Measurements from ENCODE around the gene POPDC2. TPM values are rescaled to one million over a fixed set of nuclear protein-coding genes. Genes with fewer than 3 reads are reported as not detected.
"Not testable (repeated sequence)": the region's sequence is repeated elsewhere in the genome, so short reads cannot be mapped to it uniquely, and the experiment has no call there.

POPDC2 gene
- total and polyA plus RNA-seq, 11 donors: 511 to 1,022 (median 768) TPM

DNA sequence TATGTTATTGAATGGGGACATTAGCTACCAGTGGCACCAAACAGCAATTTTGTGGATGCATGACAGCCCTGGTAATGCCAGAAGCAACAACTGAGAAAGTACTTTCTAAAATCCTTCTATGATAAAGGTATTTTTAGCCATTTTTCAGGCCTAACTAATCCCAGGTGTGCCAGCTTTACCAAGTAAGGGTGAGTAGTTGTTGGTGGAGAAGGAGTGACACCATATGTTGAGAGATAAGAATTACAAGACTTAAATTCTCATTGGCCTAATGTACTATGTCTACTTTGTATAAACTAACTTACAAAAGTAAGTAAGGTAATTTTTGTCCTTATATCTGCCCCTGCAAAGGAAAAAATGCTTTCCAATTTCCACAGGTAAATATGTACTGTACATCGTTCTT is 20.9 kb upstream of the POPDC2 start:
- H3K27ac ChIP-seq: peak overlapping the region in 3 of 12 donors; percentile 12 to 28 (median 26)
- H3K36me3 ChIP-seq: no peaks in the 10 kb centered on the region
- DNase-seq (no peak), ATAC-seq (peak in 1 of 4 donors; percentile 30)
- H3K4me3 ChIP-seq: no peak overlapping the region
- no peaks in the 10 kb centered on the region for H3K9me3 ChIP-seq
- TF ChIP-seq POLR2A (IDR thresholded peaks at IDR 0.05): no peak
- TF ChIP-seq, protein P1, sequence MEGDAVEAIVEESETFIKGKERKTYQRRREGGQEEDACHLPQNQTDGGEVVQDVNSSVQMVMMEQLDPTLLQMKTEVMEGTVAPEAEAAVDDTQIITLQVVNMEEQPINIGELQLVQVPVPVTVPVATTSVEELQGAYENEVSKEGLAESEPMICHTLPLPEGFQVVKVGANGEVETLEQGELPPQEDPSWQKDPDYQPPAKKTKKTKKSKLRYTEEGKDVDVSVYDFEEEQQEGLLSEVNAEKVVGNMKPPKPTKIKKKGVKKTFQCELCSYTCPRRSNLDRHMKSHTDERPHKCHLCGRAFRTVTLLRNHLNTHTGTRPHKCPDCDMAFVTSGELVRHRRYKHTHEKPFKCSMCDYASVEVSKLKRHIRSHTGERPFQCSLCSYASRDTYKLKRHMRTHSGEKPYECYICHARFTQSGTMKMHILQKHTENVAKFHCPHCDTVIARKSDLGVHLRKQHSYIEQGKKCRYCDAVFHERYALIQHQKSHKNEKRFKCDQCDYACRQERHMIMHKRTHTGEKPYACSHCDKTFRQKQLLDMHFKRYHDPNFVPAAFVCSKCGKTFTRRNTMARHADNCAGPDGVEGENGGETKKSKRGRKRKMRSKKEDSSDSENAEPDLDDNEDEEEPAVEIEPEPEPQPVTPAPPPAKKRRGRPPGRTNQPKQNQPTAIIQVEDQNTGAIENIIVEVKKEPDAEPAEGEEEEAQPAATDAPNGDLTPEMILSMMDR (IDR thresholded peaks at IDR 0.05): peak; percentile 40 to 72 (median 58)
- peaks cover 0 to 11% (median 6%) of the 10 kb centered on the region in 12 donors for H3K4me1 ChIP-seq
- WGBS, 4 donors: 43 to 50% (median 46%) methylated on average over 1 of the region's 1 CpG
- intact Hi-C loops (cut with DNase I): loop anchor here in 9 of 10 donors (2.0 to 10.0 kb wide), 11 partner anchors 80 to 799 kb away; partner anchors contain the start of genes TIMMDC1 (in 2 of the 9) and TEX55 (in 1 of the 9)
- no peaks in the 10 kb centered on the region for H3K27me3 ChIP-seq

DNA sequence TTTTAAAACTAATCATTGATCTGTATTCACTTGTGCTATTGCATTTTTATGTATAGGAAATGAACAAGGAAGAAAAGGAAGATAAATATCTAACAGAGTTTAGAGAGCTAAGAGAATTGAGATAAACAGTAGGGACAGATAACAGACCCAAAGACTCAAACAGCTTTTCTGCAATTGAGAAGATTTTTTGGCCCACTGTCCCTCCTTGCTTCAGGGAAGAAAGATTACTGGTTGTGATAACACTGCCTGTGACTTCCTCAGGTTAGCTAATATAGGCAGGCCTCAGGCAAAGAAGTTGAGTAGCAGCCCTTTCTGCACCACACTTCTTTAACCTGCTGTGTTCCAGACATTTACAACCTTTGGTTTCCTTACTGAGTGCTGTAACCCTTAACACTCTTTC is 19.5 kb upstream of the POPDC2 start:
- no peaks in the 10 kb centered on the region for H3K9me3 ChIP-seq
- TF ChIP-seq, protein P1 (IDR thresholded peaks at IDR 0.05): no peak
- TF ChIP-seq POLR2A (IDR thresholded peaks at IDR 0.05): no peak
- intact Hi-C loops (cut with DNase I): loop anchor here (2.0 to 10.0 kb wide), 19 partner anchors 43 to 798 kb away; partner anchors contain the start of genes ADPRH (in 3 of the 10), PLA1A (in 2 of the 10), POGLUT1 (in 2 of the 10) and TIMMDC1 (in 2 of the 10)
- no peak for DNase-seq
- peak overlapping the region in 4 of 12 donors; percentile 3 to 36 (median 11) for H3K27ac ChIP-seq
- peaks cover 0 to 4% (median 3%) of the 10 kb centered on the region in 9 donors for H3K36me3 ChIP-seq
- H3K4me3 ChIP-seq: no peak overlapping the region
- ATAC-seq: no peak
- H3K4me1 ChIP-seq: peaks cover 0 to 25% (median 17%) of the 10 kb centered on the region in 12 donors
- H3K27me3 ChIP-seq: no peaks in the 10 kb centered on the region

DNA sequence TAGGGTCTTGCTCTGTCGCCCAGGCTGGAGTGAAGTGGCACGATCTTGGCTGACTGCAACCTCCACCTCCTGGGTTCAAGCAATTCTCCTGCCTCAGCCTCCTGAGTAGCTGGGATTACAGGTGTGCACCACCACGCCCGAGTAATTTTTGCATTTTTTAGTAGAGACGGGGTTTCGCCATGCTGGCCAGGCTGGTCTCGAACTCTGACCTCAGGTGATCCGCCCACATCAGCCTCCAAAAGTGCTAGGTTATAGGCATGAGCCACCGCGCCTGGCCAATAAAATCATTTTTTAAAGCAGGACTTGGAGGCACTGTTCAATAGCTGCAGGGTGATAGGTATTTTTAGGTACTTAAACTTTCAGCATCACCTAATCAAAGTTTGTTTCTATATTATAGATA is 17.8 kb upstream of the POPDC2 start:
- Histone ChIP-seq H3K27ac (peak overlapping the region in 4 of 12 donors; percentile 95 to 97 (median 96)), H3K36me3 (peaks cover 0 to 20% (median 17%) of the 10 kb centered on the region in 9 donors), H3K4me1 (peaks cover 0 to 37% (median 21%) of the 10 kb centered on the region in 12 donors)
- not testable (repeated sequence) for ATAC-seq, H3K4me3 ChIP-seq, H3K9me3 ChIP-seq, DNase-seq, H3K27me3 ChIP-seq
- 94 to 98% (median 96%) methylated on average over 10 of the region's 10 CpGs for WGBS, 4 donors
- intact Hi-C loops (cut with DNase I): loop anchor here in 7 of 10 donors (2.0 to 10.0 kb wide), 11 partner anchors 41 to 216 kb away; partner anchors contain the start of genes ADPRH (in 3 of the 7), PLA1A (in 2 of the 7), POGLUT1 (in 2 of the 7) and TMEM39A (in 2 of the 7)

DNA sequence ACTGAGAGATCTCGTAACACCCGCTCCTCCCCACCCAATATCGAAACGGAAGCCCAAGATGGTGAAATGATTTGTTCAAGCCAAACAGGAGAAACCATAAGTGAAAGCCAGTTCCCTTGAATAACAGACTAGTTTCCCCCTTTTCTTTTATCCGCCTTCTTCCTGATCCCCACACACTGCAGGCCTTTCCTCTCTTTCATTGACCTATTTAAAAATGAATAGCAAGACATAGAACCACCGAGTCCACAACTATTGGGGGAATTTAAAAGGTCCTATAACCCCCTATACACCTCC is 17.2 kb upstream of the POPDC2 start:
- peak overlapping the region; percentile 93 to 97 (median 96) for H3K27ac ChIP-seq
- intact Hi-C loops (cut with DNase I): loop anchor here in 7 of 10 donors (1.0 to 10.0 kb wide), 12 partner anchors 39 to 215 kb away; partner anchors contain the start of genes ADPRH (in 3 of the 7), PLA1A (in 2 of the 7), POGLUT1 (in 2 of the 7) and TMEM39A (in 2 of the 7)
- DNase-seq (no peak), ATAC-seq (no peak)
- H3K9me3 ChIP-seq: no peaks in the 10 kb centered on the region
- 10 to 19% (median 12%) methylated on average over 6 of the region's 6 CpGs for WGBS, 4 donors
- H3K4me1 ChIP-seq: peaks cover 0 to 43% (median 26%) of the 10 kb centered on the region in 12 donors
- TF ChIP-seq, protein P1 (IDR thresholded peaks at IDR 0.05): no peak
- TF ChIP-seq POLR2A (IDR thresholded peaks at IDR 0.05): no peak
- H3K27me3 ChIP-seq: no peaks in the 10 kb centered on the region
- H3K36me3 ChIP-seq: peaks cover 0 to 26% (median 23%) of the 10 kb centered on the region in 9 donors
- peak overlapping the region; percentile 38 to 82 (median 70) for H3K4me3 ChIP-seq
